Measurements from ENCODE around the gene ADCY1. TPM values are rescaled to one million over a fixed set of nuclear protein-coding genes. Genes with fewer than 3 reads are reported as not detected.

ADCY1 gene
- polyA plus RNA-seq, 1 donor (not counting 4 experiments of a cell fraction or from before 2014, with no cell fraction given) = 0.54 TPM

DNA sequence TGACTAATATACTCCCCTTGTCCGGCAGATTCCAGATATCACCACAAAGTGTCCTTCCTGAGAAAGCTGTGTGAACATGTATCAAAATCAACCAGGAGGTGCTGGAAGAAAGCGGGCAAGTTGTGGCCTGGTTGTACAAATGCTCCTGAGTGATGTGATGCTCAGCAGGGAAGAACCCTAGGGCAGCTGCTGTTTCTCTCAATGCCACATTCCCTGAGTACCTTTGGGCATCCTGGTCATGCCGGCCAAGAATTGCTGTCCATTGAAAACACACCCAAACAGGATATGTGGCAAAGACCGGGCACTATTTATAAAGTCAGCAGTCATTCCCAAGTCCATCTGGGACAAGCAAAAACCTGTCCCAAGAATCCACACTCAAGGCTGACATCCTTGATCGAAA lies 7.8 kb upstream of the ADCY1 start:
- Histone ChIP-seq H3K27ac (ENCODE audit: control insufficient read depth, insufficient read depth, low read length) (no peak overlapping the region), H3K36me3 (ENCODE audit: control insufficient read depth in 2 of 2, extremely low read depth in 1 of 2, insufficient read depth in 2 of 2, low read length in 2 of 2) (no peaks in the 10 kb centered on the region), H3K9ac (ENCODE audit: control insufficient read depth, extremely low read depth, insufficient read depth, low read length) (no peak overlapping the region), H3K4me2 (ENCODE audit: control insufficient read depth, extremely low read depth, insufficient read depth, low read depth, low read length) (no peak overlapping the region), H3K4me1 (ENCODE audit: control insufficient read depth, extremely low read depth, insufficient read depth, low read length) (no peaks in the 10 kb centered on the region), H3K9me1 (ENCODE audit: control insufficient read depth, extremely low read depth, insufficient read depth, low read length) (no peaks in the 10 kb centered on the region), H2AFZ (ENCODE audit: control insufficient read depth, low read length) (no peak overlapping the region), H3K79me2 (ENCODE audit: control insufficient read depth, insufficient read depth, low read length) (no peaks in the 10 kb centered on the region), H3K9me3 (ENCODE audit: control insufficient read depth, low read depth, low read length) (no peaks in the 10 kb centered on the region), H3K27me3 (ENCODE audit: control insufficient read depth, extremely low read depth, insufficient read depth, low read length) (peaks cover 21% of the 10 kb centered on the region), H3K4me3 (ENCODE audit: control insufficient read depth in 2 of 3, extremely low read depth in 1 of 3, insufficient read depth in 2 of 3, low read depth in 1 of 3, low read length in 3 of 3) (no peak overlapping the region), H4K20me1 (ENCODE audit: control insufficient read depth, extremely low read depth, insufficient read depth, low read length) (no peaks in the 10 kb centered on the region)
- DNase-seq (ENCODE audit: low read depth, low spot score) (no peak), FAIRE-seq (no peak)
- TF ChIP-seq, protein P1, sequence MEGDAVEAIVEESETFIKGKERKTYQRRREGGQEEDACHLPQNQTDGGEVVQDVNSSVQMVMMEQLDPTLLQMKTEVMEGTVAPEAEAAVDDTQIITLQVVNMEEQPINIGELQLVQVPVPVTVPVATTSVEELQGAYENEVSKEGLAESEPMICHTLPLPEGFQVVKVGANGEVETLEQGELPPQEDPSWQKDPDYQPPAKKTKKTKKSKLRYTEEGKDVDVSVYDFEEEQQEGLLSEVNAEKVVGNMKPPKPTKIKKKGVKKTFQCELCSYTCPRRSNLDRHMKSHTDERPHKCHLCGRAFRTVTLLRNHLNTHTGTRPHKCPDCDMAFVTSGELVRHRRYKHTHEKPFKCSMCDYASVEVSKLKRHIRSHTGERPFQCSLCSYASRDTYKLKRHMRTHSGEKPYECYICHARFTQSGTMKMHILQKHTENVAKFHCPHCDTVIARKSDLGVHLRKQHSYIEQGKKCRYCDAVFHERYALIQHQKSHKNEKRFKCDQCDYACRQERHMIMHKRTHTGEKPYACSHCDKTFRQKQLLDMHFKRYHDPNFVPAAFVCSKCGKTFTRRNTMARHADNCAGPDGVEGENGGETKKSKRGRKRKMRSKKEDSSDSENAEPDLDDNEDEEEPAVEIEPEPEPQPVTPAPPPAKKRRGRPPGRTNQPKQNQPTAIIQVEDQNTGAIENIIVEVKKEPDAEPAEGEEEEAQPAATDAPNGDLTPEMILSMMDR (optimal IDR thresholded peaks at IDR 0.05 in 1 of 3, IDR thresholded peaks at IDR 0.05 in 1 of 3, conservative IDR thresholded peaks at IDR 0.05 in 1 of 3; ENCODE audit: extremely low read depth in 1 of 3, insufficient read depth in 2 of 3, low read length in 3 of 3) = no peak
- TF ChIP-seq EZH2 (IDR thresholded peaks at IDR 0.05; ENCODE audit: low read length) = no peak
- dilution Hi-C loops (cut with MboI; ENCODE audit: extremely low pct_ligation_motif_present, low sequenced_read_pairs) = no loop called here

DNA sequence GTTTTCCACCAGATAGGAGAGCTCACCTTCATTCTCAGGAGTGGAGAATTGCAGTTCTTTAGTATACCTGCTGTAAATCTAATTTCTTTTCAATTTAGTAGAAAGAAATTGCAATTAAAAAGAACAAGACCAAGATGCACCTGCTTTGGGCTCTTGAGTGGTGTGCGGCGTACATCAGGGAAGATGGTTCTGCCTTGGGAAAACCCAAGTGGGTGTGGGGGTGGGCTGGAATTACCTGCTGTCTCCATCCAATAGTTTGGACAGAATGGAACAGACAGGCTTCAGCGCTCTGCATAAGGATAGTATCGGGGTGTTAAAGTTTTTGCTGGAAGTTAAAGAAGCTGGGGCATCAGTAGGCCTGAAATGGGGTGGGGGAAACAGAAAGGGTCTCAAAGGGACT lies 7.2 kb upstream of the ADCY1 start:
- Histone ChIP-seq H3K9ac (ENCODE audit: control insufficient read depth, extremely low read depth, insufficient read depth, low read length) (no peak overlapping the region), H3K4me2 (ENCODE audit: control insufficient read depth, extremely low read depth, insufficient read depth, low read depth, low read length) (no peak overlapping the region), H3K79me2 (ENCODE audit: control insufficient read depth, insufficient read depth, low read length) (no peaks in the 10 kb centered on the region), H4K20me1 (ENCODE audit: control insufficient read depth, extremely low read depth, insufficient read depth, low read length) (no peaks in the 10 kb centered on the region), H2AFZ (ENCODE audit: control insufficient read depth, low read length) (no peak overlapping the region), H3K9me1 (ENCODE audit: control insufficient read depth, extremely low read depth, insufficient read depth, low read length) (no peaks in the 10 kb centered on the region), H3K27me3 (ENCODE audit: control insufficient read depth, extremely low read depth, insufficient read depth, low read length) (peaks cover 21% of the 10 kb centered on the region), H3K36me3 (ENCODE audit: control insufficient read depth in 2 of 2, extremely low read depth in 1 of 2, insufficient read depth in 2 of 2, low read length in 2 of 2) (no peaks in the 10 kb centered on the region), H3K27ac (ENCODE audit: control insufficient read depth, insufficient read depth, low read length) (no peak overlapping the region), H3K4me1 (ENCODE audit: control insufficient read depth, extremely low read depth, insufficient read depth, low read length) (no peaks in the 10 kb centered on the region), H3K4me3 (ENCODE audit: control insufficient read depth in 2 of 3, extremely low read depth in 1 of 3, insufficient read depth in 2 of 3, low read depth in 1 of 3, low read length in 3 of 3) (no peak overlapping the region), H3K9me3 (ENCODE audit: control insufficient read depth, low read depth, low read length) (no peaks in the 10 kb centered on the region)
- DNase-seq (ENCODE audit: low read depth, low spot score) (no peak), FAIRE-seq (no peak)
- TF ChIP-seq EZH2 (IDR thresholded peaks at IDR 0.05; ENCODE audit: low read length) = no peak
- TF ChIP-seq, protein P1 (optimal IDR thresholded peaks at IDR 0.05 in 1 of 3, IDR thresholded peaks at IDR 0.05 in 1 of 3, conservative IDR thresholded peaks at IDR 0.05 in 1 of 3; ENCODE audit: extremely low read depth in 1 of 3, insufficient read depth in 2 of 3, low read length in 3 of 3) = no peak
- dilution Hi-C loops (cut with MboI; ENCODE audit: extremely low pct_ligation_motif_present, low sequenced_read_pairs) = no loop called here
